ENCODE data around the gene ADGRG6.
"Not testable (repeated sequence)": the region's sequence is repeated elsewhere in the genome, so short reads cannot be mapped to it uniquely, and the experiment has no call there.

The ADGRG6 gene

DNA sequence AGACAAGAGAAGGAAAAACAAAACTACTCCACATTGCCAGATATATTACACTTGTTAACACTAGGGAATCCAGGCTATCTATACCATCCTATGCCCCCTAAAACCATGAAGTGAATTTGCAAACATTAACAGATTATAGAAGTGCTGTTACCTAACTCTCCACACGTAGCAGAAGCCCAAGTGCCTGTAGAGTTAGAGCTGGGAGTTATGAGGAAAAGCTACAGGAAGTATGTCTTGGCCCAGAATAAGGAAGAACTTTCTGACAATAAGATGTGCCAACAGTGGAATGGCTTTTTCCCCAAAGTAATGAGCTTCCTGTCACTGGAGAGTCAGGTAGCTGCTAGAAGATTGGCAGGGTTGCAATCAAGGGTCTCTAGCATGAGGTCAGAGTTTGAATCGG is 32.5 kb downstream of the ADGRG6 start:
- Histone ChIP-seq H3K27me3 (ENCODE audit: control insufficient read depth, insufficient read depth, low read length) (no peaks in the 10 kb centered on the region), H3K4me2 (ENCODE audit: low read length) (no peak overlapping the region), H3K4me1 (ENCODE audit: control insufficient read depth, insufficient read depth, low read length) (no peaks in the 10 kb centered on the region), H3K9ac (ENCODE audit: low read depth, low read length) (no peak overlapping the region), H3K4me3 (ENCODE audit: low read length) (no peak overlapping the region), H3K9me3 (replicated peaks; ENCODE audit: low read length) (no peaks in the 10 kb centered on the region), H3K36me3 (ENCODE audit: insufficient read depth, low read length) (no peaks in the 10 kb centered on the region)

DNA sequence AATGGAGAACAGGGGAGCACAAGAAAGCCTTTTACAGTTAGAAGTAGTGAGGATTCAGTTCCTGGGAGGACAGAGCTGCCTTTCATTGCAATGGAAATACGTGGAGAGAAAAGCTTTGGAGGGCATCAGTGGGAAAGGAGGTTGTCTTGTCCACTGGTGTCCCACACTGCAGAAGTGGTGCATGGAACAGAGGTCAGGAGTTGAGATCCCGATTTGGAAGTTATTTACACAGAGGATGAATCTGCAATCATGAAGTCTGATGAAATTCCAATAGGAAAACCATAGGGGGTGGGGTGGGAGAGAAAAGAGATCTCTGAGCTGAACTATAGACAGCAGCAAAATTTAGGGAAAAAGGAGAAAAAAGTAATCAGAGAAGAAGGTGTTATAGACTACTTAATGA is 33.6 kb downstream of the ADGRG6 start:
- Histone ChIP-seq H3K4me1 (ENCODE audit: control insufficient read depth, insufficient read depth, low read length) (no peaks in the 10 kb centered on the region), H3K4me2 (ENCODE audit: low read length) (no peak overlapping the region), H3K27me3 (ENCODE audit: control insufficient read depth, insufficient read depth, low read length) (no peaks in the 10 kb centered on the region), H3K9ac (ENCODE audit: low read depth, low read length) (no peak overlapping the region), H3K4me3 (ENCODE audit: low read length) (no peak overlapping the region), H3K9me3 (replicated peaks; ENCODE audit: low read length) (no peaks in the 10 kb centered on the region), H3K36me3 (ENCODE audit: insufficient read depth, low read length) (no peaks in the 10 kb centered on the region)

DNA sequence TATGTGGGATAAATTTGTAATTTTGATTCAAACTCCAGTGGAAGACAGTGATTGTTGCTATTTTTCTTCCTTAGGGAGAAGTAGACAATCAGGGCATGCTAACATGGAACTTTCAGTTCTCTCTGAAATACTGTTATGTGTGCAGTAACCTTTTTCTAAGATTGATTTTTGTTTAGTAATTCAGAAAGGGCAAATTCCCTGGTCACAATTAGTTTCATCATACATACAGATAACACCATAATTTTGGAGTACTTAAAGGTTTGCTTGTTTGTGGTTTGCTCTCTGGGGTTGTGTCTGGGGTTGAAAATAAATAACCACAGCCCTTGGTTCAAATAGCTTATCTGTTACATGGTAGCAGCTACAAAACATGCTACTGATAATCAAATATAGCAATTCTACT is 34.4 kb downstream of the ADGRG6 start:
- no peak overlapping the region for H3K9ac ChIP-seq (ENCODE audit: low read depth, low read length)
- H3K4me3 ChIP-seq (ENCODE audit: low read length) = no peak overlapping the region
- H3K4me1 ChIP-seq (ENCODE audit: control insufficient read depth, insufficient read depth, low read length) = no peaks in the 10 kb centered on the region
- no peaks in the 10 kb centered on the region for H3K36me3 ChIP-seq (ENCODE audit: insufficient read depth, low read length)
- H3K4me2 ChIP-seq (ENCODE audit: low read length) = no peak overlapping the region
- no peaks in the 10 kb centered on the region for H3K9me3 ChIP-seq (replicated peaks; ENCODE audit: low read length)
- no peaks in the 10 kb centered on the region for H3K27me3 ChIP-seq (ENCODE audit: control insufficient read depth, insufficient read depth, low read length)

DNA sequence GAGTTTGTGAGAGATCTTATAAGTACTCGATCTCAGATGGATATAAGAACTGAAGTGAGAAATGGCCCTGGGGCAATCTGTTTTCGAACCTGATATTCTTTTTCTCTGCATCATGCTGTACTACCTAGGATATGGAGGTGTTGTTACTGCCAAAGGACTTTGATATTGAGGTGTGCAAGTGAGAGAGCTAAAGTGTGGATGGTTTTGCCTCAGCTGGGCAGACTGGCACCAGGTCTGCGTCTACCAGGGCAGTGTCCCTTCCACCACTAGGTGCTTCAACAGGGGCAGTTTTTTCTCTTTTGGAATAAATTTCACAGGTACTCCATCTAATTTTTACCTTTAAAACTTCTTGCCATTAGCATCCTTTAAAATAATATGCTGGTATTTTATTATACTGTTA is 35.0 kb downstream of the ADGRG6 start:
- Histone ChIP-seq H3K4me3 (ENCODE audit: low read length) (no peak overlapping the region), H3K9ac (ENCODE audit: low read depth, low read length) (no peak overlapping the region), H3K9me3 (replicated peaks; ENCODE audit: low read length) (no peaks in the 10 kb centered on the region), H3K4me1 (ENCODE audit: control insufficient read depth, insufficient read depth, low read length) (no peaks in the 10 kb centered on the region), H3K27me3 (ENCODE audit: control insufficient read depth, insufficient read depth, low read length) (no peaks in the 10 kb centered on the region), H3K36me3 (ENCODE audit: insufficient read depth, low read length) (no peaks in the 10 kb centered on the region), H3K4me2 (ENCODE audit: low read length) (no peak overlapping the region)

DNA sequence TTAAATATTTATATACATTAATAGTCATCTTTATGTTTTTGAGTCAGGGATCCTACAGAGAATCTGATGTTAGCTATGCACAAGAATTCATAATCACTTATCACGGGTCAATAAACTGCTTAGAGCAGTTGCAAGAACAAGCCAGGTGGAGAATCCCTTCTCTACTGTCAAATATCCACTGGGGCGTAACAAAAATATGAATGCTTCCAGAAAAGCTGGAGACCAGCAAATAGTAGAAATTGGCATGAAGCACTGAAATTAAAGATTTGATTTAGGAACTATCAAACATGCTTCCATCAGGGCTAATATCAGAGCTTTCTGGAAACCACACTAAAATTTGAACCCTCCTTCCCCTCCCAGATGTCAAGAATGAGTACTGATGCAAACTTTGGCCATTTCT is 37.3 kb downstream of the ADGRG6 start:
- Histone ChIP-seq H3K4me3 (ENCODE audit: low read length) (no peak overlapping the region), H3K4me1 (ENCODE audit: control insufficient read depth, insufficient read depth, low read length) (peaks cover 8% of the 10 kb centered on the region), H3K9ac (ENCODE audit: low read depth, low read length) (no peak overlapping the region), H3K9me3 (replicated peaks; ENCODE audit: low read length) (no peaks in the 10 kb centered on the region), H3K36me3 (ENCODE audit: insufficient read depth, low read length) (no peaks in the 10 kb centered on the region), H3K27me3 (ENCODE audit: control insufficient read depth, insufficient read depth, low read length) (no peaks in the 10 kb centered on the region), H3K4me2 (ENCODE audit: low read length) (no peak overlapping the region)

DNA sequence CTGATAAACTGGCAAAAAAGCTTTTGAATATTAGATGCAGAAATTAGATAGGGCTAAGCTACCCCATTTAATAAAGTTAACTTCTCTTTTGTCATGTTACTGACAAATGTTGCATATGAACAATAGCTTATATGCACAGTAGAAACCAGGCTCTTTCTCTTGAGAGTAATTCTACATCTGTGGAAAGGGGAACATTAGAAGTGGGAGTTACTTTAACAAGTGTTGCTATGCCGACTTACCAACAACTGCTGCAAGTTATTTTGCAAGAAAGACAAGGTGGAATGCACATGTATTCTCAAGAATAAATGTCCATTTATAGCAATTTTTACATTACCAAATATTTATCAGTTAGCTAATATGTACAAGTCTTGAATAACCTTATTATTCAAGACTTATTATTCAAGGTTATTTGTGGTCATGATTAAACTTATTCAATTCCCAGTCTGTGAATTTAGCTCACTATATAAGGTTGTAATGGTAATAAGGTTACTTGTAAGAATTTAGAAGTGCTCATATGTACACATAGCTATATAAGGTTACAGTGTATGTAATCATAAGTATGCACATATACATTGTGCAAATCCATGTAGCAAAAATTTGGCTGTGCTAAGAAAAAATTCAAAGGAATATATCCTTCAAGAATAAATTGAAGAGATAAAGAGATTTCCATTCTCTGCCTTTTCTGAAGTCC is 38.3 kb downstream of the ADGRG6 start:
- no peaks in the 10 kb centered on the region for H3K36me3 ChIP-seq (ENCODE audit: insufficient read depth, low read length)

DNA sequence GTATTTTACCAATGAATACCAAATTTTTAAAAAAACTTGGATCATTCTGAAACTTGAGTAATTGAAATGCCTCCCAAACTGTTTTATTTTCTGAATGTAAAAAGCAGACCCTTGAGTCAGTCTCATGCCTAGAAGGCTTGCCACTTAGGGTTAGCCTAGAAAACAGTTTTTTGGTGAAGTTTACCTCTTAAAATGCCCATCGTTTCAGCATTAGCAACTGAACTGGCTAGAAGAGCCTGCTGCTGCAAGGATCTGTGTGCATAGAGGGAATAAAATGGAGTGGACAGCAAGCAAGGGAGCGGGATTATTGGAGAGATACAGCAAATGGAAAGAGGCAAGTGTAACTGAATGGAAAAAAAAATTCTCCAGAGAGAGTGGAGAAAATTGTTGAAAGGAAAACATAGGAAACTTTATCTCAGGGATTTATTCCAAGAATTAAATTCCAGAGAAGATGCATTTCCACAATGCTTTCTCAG is 40.1 kb downstream of the ADGRG6 start:
- Histone ChIP-seq H3K9ac (ENCODE audit: low read depth, low read length) (no peak overlapping the region), H3K4me2 (ENCODE audit: low read length) (no peak overlapping the region), H3K9me3 (replicated peaks; ENCODE audit: low read length) (no peaks in the 10 kb centered on the region), H3K27me3 (ENCODE audit: control insufficient read depth, insufficient read depth, low read length) (no peaks in the 10 kb centered on the region), H3K36me3 (ENCODE audit: insufficient read depth, low read length) (no peaks in the 10 kb centered on the region), H3K4me3 (ENCODE audit: low read length) (no peak overlapping the region), H3K4me1 (ENCODE audit: control insufficient read depth, insufficient read depth, low read length) (peaks cover 9% of the 10 kb centered on the region)

More for the DNA sequence above, 38.3 kb downstream of the ADGRG6 start:
- H3K9me3 ChIP-seq (replicated peaks; ENCODE audit: low read length) = no peaks in the 10 kb centered on the region
- H3K9ac ChIP-seq (ENCODE audit: low read depth, low read length) = no peak overlapping the region
- no peak overlapping the region for H3K4me2 ChIP-seq (ENCODE audit: low read length)
- H3K4me1 ChIP-seq (ENCODE audit: control insufficient read depth, insufficient read depth, low read length) = peaks cover 9% of the 10 kb centered on the region
- H3K4me3 ChIP-seq (ENCODE audit: low read length) = no peak overlapping the region
- H3K27me3 ChIP-seq (ENCODE audit: control insufficient read depth, insufficient read depth, low read length) = no peaks in the 10 kb centered on the region

DNA sequence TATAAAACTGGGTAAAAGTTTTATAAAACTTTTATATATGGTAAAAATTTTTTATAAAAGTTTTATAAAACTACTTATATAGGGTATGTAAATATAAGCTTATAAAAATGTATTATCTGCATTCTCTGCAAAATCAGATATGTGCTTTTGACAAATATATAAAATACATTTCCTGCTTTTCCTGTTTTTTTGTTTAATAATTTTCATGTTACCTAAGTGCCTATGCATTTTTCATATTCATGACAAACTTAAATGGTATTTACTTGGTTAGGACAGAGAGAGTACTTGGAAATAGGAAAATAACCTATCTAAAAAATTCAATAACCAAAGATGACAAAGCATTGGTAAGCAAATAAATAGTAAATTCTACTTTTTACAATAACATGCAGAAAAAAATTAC is 41.2 kb downstream of the ADGRG6 start:
- Histone ChIP-seq H3K36me3 (ENCODE audit: insufficient read depth, low read length) (no peaks in the 10 kb centered on the region), H3K4me3 (ENCODE audit: low read length) (no peak overlapping the region), H3K9me3 (replicated peaks; ENCODE audit: low read length) (no peaks in the 10 kb centered on the region), H3K4me2 (ENCODE audit: low read length) (no peak overlapping the region), H3K4me1 (ENCODE audit: control insufficient read depth, insufficient read depth, low read length) (peaks cover 9% of the 10 kb centered on the region), H3K27me3 (ENCODE audit: control insufficient read depth, insufficient read depth, low read length) (no peaks in the 10 kb centered on the region), H3K9ac (ENCODE audit: low read depth, low read length) (no peak overlapping the region)

DNA sequence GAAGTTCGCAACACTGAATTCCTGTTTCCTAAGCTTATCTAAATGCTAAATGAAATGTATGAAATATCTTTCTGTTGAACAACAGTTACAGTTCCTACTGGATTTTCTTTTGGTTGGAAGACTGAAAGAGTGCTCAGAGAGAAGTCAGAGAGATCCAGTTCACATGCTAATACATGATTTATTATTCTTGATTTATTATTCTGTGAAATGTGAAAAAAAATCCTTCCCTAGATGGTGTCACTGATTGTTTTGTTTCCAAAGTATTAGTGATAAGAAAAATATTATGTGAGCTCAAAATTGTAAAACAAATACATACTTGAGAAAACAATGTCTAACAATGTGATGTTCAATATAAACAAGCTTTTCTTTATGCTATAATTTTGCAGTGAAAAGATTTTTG is 42.1 kb downstream of the ADGRG6 start:
- Histone ChIP-seq H3K9me3 (replicated peaks; ENCODE audit: low read length) (no peaks in the 10 kb centered on the region), H3K4me1 (ENCODE audit: control insufficient read depth, insufficient read depth, low read length) (peaks cover 9% of the 10 kb centered on the region), H3K27me3 (ENCODE audit: control insufficient read depth, insufficient read depth, low read length) (no peaks in the 10 kb centered on the region), H3K36me3 (ENCODE audit: insufficient read depth, low read length) (no peaks in the 10 kb centered on the region), H3K4me3 (ENCODE audit: low read length) (no peak overlapping the region), H3K4me2 (ENCODE audit: low read length) (no peak overlapping the region), H3K9ac (ENCODE audit: low read depth, low read length) (no peak overlapping the region)

DNA sequence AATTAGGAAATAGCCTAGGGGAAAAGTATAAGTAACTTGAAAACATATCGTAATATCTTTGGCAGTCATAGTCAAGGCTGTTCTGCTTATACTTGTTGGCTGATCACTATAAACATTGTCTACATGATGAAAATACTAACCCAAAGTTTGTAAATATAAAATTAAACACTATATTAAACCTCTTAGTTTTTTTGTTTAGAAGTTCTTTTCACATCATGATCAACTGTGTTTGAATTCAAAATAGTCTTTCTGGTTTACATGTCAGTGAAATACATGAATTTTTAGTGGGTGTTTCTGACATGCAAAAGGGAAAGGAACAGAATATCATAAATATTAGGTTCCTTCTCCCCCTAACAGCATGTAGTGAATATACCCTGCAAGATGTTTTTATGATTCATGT is 43.5 kb downstream of the ADGRG6 start:
- peaks cover 9% of the 10 kb centered on the region for H3K4me1 ChIP-seq (ENCODE audit: control insufficient read depth, insufficient read depth, low read length)
- H3K9ac ChIP-seq (ENCODE audit: low read depth, low read length) = no peak overlapping the region
- H3K4me3 ChIP-seq (ENCODE audit: low read length) = no peak overlapping the region
- H3K9me3 ChIP-seq (replicated peaks; ENCODE audit: low read length) = no peaks in the 10 kb centered on the region
- H3K4me2 ChIP-seq (ENCODE audit: low read length) = no peak overlapping the region
- no peaks in the 10 kb centered on the region for H3K36me3 ChIP-seq (ENCODE audit: insufficient read depth, low read length)
- no peaks in the 10 kb centered on the region for H3K27me3 ChIP-seq (ENCODE audit: control insufficient read depth, insufficient read depth, low read length)

DNA sequence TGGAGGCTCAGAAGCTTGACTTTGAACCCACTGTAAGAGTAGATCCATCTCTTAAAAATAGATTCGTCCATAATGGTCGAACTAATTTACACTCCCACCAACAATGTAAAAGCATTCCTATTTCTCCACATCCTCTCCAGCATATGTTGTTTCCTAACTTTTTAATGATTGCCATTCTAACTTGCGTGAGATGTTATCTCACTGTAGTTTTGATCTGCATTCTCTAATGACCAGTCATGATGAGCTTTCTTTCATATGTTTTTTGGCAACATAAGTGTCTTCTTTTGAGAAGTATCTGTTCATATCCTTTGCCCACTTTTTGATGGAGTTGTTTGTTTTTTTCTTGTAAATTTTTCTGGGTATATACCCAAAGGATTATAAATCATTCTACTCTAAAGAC is 44.4 kb downstream of the ADGRG6 start:
- not testable (repeated sequence) for H3K9ac ChIP-seq (ENCODE audit: low read depth, low read length); H3K36me3 ChIP-seq (ENCODE audit: insufficient read depth, low read length); H3K4me2 ChIP-seq (ENCODE audit: low read length); H3K9me3 ChIP-seq (replicated peaks; ENCODE audit: low read length); H3K4me1 ChIP-seq (ENCODE audit: control insufficient read depth, insufficient read depth, low read length); H3K4me3 ChIP-seq (ENCODE audit: low read length); H3K27me3 ChIP-seq (ENCODE audit: control insufficient read depth, insufficient read depth, low read length)

DNA sequence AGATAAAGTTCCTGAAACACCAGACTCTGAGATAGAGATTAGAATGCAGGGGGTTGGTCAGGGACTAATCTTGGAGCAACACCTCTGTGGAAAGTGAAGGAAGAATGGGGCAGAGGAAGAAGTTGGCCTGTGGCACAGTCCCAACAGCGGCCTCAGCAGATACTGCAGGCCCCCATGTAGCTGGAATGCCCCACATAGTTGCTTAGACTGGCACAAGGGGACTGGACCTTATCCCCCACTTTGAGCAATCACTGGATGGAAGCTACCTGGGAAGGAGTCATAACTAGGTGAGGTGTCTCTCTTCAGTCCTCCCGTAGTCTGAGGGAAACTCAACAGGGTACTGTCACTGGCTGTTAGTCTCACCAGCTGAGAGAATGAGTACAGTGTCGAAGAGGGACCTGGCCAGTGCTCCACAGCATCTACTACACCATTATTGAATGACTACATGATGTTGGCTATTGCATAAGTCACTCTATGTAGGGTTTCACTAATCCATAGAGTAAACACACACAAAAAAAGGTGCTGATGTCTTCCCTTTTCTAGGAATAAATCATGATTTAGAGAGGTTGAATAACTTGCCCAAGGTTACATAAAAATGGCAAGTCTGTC is 47.5 kb downstream of the ADGRG6 start:
- Histone ChIP-seq H3K4me3 (ENCODE audit: low read length) (no peak overlapping the region), H3K4me1 (ENCODE audit: control insufficient read depth, insufficient read depth, low read length) (no peaks in the 10 kb centered on the region), H3K9ac (ENCODE audit: low read depth, low read length) (no peak overlapping the region), H3K9me3 (replicated peaks; ENCODE audit: low read length) (no peaks in the 10 kb centered on the region), H3K4me2 (ENCODE audit: low read length) (no peak overlapping the region), H3K27me3 (ENCODE audit: control insufficient read depth, insufficient read depth, low read length) (no peaks in the 10 kb centered on the region), H3K36me3 (ENCODE audit: insufficient read depth, low read length) (no peaks in the 10 kb centered on the region)

Data from skeletal muscle satellite cell (primary cell).